NCI-H146 treated with DMSO at 0.1 percent for 48 hours (cell line): ENCODE results near the gene LEKR1.
"Not testable (repeated sequence)": the region's sequence is repeated elsewhere in the genome, so short reads cannot be mapped to it uniquely, and the experiment has no call there.

Source experiments
- DNase-seq: peaks from one replicate; lab custom pipeline; 2025; ENCODE audit not compliant: unreplicated experiment; lab: John Stamatoyannopoulos, UW

Gene LEKR1

GRCh38 chr3:156899951-156900350 is 73.8 kb downstream of the LEKR1 start:
- DNase-seq: no peak

GRCh38 chr3:156902916-156903315 is 76.8 kb downstream of the LEKR1 start:
- DNase-seq: no peak

GRCh38 chr3:156906275-156906674 is 80.1 kb downstream of the LEKR1 start:
- no peak for DNase-seq

- no peak for DNase-seq
Observed at GRCh38 chr3:156908398-156908797, 82.2 kb downstream of the LEKR1 start.

GRCh38 chr3:156910022-156910421 is 83.9 kb downstream of the LEKR1 start:
- DNase-seq: no peak

- not testable (repeated sequence) for DNase-seq
Observed at GRCh38 chr3:156910831-156911230, 84.7 kb downstream of the LEKR1 start.

GRCh38 chr3:156914300-156914699 is 88.1 kb downstream of the LEKR1 start:
- not testable (repeated sequence) for DNase-seq

- no peak for DNase-seq
Observed at GRCh38 chr3:156915372-156915771, 89.2 kb downstream of the LEKR1 start.

- DNase-seq: no peak
Observed at GRCh38 chr3:156918746-156919145, 92.6 kb downstream of the LEKR1 start.

- DNase-seq: no peak
Observed at GRCh38 chr3:156919818-156920217, 93.7 kb downstream of the LEKR1 start.

GRCh38 chr3:156920399-156920798 is 94.2 kb downstream of the LEKR1 start:
- no peak for DNase-seq

- no peak for DNase-seq
Observed at GRCh38 chr3:156923349-156923748, 97.2 kb downstream of the LEKR1 start.

- DNase-seq: no peak
Observed at GRCh38 chr3:156938724-156939123, 112.6 kb downstream of the LEKR1 start.

GRCh38 chr3:156939315-156939714 is 113.2 kb downstream of the LEKR1 start:
- no peak for DNase-seq

- no peak for DNase-seq
Observed at GRCh38 chr3:156941311-156941710, 115.2 kb downstream of the LEKR1 start.

GRCh38 chr3:156948402-156949210 is 122.5 kb downstream of the LEKR1 start:
- no peak for DNase-seq

GRCh38 chr3:156952011-156952410 is 125.9 kb downstream of the LEKR1 start:
- DNase-seq: no peak

GRCh38 chr3:156957715-156958114 is 131.6 kb downstream of the LEKR1 start:
- no peak for DNase-seq

GRCh38 chr3:156963096-156963495 is 136.9 kb downstream of the LEKR1 start:
- no peak for DNase-seq

- DNase-seq: no peak
Observed at GRCh38 chr3:156964577-156964976, 138.4 kb downstream of the LEKR1 start.

- not testable (repeated sequence) for DNase-seq
Observed at GRCh38 chr3:156966349-156966748, 140.2 kb downstream of the LEKR1 start.

GRCh38 chr3:156973954-156974353 is 147.8 kb downstream of the LEKR1 start:
- DNase-seq: no peak

- DNase-seq: no peak
Observed at GRCh38 chr3:156974931-156975330, 148.8 kb downstream of the LEKR1 start.
